Activated gamma-delta T cell treated with Interleukin-2 at 50 U/mL for 16 hours (primary cell): ENCODE measurements around the gene MTCH2.

Experiments
- DNase-seq: peaks from one replicate; pipeline ENCODE4 v3.0.0-alpha.2; 2020

The MTCH2 gene

DNA sequence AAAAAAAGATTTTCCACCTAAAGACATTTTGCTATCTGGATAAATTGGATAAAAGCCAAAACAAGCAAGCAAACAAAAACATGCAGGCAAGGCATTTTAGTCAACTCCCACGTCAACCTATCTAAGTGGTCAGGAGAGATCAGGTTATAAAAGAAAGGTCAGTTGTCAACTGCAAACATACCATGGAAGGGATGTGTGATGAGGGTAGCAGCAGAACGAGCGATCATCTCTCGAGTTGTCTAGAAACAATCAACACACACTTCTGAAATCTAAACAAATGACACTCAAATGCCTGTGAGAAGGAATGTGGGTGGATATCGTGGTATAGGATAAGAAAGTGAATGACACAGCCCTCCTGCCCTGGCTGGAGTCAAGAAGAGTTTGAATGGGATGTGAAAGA, 10.9 kb downstream of the MTCH2 start:
- no peak for DNase-seq

GRCh38 chr11:47628026-47628425, 14.3 kb downstream of the MTCH2 start:
- DNase-seq = no peak

DNA sequence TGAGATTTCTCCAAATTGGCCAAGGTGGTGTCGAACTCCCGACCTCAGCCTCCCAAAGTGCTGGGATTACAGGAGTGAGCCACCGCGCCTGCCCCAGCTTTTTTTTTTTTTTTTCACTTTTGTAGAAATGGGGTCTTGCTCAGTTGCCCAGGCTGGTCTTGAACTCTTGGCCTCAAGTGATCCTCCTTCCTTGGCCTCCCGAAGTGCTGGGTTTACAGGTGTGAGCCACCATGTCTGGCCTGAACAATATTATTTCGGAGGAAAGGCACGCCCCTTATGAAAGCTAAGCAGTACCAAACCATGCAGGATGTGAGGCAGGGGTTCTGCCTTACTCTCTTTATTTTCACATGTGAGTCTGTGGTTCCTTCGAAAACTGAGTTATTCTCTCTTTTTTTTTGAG, 16.1 kb downstream of the MTCH2 start:
- DNase-seq = no peak

DNA sequence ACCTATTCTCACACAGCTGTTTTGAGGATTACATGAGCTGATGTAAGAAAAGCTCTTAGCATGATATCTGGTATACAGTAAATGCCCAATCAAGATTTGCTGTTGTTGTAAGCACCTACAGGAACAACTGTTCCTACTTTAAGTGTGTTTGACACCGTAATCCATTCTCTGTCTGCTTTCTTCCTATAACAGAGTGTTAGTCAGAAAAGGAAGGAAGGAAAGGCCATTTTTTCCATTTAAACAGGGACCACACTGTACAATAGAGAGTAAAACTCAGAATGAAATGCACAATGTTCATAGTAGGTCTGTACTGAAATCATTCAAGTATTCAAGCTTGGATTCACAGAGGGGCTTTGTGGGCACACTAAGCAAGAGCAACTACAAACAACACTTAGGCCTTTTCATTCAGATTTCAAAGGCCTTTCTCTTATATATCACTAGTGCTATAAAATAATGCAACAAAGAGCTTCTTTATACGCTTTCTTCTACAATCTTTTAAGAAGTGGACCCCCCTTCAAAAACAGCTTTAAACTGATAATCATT, 21.5 kb downstream of the MTCH2 start:
- DNase-seq = no peak

DNA sequence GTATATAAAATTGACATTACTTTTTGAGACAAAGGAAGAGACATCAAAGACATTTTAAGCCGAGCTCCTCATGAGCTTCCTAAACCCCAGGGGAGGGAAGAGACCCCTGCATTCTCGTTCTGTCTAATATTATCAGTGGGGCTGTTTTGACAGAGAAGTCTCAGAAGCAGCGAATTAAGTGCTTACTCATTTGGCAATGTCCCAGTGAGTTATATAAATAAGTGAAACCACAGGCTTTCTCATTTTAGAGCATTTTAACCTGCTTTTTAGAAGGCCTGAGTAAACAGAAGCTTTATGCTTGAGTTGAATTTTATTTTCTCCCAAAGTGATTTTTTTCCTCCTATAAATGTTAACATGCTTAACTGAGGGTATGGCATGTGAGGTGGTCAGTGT, 24.9 kb downstream of the MTCH2 start:
- DNase-seq = no peak

- no peak for DNase-seq
Measured at GRCh38 chr11:47616726-47617416, 25.5 kb downstream of the MTCH2 start.

GRCh38 chr11:47615249-47615648, 27.1 kb downstream of the MTCH2 start:
- DNase-seq = no peak

DNA sequence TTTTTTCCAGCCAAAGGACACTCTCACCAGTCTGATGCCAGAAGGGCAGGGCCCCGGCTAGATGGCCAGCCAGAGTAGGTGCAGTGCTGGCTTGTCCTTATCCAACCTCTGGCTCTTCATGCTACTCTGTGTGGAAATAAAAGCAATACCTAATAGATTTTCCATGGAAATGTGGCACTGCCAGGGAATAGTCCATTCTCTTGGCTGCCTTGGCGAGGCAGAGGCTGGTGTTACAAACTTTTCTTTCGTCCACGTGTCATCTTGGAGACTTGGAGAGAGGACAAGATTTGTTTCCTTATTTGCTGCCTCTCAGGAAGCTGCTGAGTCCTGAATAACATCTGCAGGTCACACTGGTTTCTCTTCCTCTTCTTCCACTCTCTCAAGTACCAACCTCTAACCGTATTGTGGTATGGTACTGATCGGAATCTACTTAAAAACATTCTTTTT, 31.0 kb downstream of the MTCH2 start:
- no peak for DNase-seq

- no peak for DNase-seq
Measured at GRCh38 chr11:47609675-47610074, 32.7 kb downstream of the MTCH2 start.

DNA sequence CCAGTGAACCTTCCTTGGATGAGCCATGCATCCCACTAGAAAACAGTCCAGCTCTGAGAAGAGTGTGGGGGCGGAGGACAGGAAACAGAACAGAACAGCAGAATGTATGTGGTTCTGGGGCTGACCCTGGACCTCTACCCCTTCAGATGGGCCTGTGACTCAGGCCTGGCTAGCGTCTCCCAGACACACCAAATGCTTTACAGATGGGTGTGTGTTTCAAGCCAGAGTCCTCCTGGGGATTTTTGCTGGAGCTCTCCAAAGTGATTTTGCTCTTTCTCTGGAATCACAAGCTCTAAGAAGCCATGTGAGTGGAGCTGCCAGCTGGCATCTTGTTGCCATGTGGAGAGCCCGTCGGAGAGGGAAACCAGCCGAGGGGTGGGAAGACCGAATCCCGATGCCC, 35.0 kb downstream of the MTCH2 start:
- DNase-seq = no peak

DNA sequence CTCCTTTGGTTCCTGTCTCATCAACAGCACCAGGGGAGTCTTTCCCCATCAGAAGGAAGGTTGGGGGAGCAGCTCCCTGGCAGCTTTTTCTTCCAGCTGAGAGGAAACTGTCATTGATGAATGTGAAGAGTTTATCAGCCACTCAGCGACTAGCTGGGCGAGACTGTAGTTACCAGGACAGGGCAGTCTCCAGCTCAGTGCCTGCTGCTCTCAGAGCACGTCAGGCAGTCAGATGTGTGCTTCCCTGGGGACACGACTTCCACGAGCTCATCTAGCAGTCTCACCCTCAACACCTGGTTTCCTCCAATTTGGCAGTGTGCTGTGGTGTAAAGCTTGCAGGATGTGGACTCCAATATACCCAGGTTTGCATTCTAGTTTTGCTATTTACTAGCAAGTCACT, 35.6 kb downstream of the MTCH2 start:
- DNase-seq = no peak

GRCh38 chr11:47605921-47606320, 36.4 kb downstream of the MTCH2 start:
- no peak for DNase-seq

GRCh38 chr11:47603295-47603694, 39.1 kb downstream of the MTCH2 start:
- no peak for DNase-seq

DNA sequence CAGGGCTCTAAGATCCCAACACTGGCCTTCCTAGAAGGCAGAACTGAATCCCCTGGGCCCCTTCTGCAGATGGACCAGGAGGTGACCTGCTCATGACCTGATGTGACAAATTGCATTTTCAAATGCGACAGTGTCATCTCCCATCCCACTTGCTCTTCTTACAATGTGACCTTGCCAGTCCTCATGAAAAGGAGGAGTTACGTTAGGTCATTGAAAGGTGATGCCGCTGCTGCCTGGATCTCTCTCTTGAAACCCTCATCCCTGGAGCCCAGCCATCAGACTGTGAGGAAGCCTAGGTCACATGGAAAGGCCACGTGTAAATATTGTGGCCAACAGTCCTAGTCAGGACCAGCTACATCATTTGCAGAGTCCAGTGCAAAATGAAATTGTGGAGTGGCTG, 42.5 kb downstream of the MTCH2 start:
- DNase-seq = no peak

DNA sequence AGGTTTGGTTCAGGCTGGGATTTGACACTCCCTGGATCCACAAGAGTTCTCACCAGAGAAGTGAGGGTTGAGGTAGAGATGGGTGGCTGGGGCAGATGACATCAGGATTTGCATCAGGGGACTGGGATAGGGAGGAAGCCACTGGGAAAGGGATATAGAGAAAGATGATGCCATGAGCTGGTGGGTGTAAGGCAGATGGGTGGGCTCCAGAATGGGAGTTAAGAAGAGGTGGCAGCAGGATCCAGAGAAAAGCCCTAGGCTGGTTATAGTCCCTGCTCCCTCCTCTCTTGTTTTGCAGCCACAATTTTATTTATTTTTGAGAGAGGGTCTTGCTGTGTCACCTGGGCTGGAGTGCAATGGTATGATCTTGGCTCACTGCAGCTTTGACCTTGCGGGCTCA, 46.4 kb downstream of the MTCH2 start:
- DNase-seq = no peak

DNA sequence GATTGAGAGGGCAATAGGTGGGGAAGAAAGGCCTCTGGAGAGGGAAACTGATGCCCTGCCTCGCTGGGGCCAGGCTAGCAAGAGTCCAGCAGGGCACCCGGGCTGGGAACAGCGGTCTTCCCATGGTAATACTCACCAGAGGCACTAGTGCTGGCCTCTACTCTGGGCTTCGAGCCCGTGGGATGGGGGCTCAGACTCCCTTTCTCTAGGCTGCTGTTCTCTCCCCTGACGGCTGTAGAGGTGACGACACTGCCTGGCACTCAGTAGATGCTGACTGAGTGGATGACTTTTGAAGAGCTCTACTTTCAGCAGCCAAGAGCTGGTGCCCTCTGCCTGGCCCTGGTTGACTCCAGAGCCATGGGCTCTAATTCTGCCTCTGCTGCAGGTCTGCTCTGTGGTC, 47.3 kb downstream of the MTCH2 start:
- DNase-seq = no peak

DNA sequence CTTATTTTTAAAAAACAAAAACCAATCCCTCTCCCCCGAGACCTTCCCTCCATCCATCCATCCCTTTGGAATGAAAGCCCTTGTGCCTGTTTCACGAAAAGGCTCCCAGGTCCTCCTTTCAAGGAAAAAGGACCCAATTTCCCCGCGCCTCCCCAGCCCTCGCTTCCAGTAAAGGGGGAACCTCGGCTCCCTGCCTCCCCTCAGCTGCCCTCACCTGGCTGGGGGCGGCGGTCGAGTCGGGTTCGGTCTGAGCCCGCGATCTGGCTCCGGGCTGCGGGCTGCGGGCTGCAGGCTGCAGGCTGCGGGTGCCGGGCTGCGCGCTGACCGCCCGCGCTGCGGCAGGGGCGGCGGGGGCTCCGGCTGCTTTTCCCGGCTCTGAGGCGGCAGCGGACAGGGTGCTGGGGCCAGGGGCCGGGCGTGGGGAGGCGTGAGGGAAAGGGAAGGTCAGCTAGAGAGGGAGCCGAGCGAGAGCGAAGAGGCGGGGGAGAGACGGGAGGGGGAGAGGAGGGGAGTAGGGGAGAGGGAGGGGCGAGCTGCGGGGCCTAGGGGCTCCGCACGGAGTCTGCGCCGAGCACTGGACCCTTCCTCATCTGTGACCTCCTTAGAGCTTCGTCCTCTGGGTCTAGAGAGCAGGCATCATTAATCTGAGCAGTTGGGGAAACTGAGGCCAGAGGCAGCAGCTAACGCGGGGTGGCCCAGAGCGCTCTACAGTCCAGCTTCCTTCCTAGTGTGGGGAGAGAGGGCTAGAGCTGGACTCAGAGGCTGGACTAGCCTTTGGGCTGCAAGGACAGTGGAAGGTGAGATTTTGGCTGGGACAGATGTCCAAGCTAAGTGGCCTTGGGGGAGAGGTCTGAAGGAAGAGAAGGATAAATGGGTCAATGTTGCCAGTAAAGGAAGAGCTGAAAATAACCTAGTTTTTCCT, 48.2 kb downstream of the MTCH2 start, which contains the start of gene C1QTNF4:
Gene C1QTNF4, minus strand, starts transcription at position 478 of the 922 bp plus-strand sequence. CDS start 3,601 bp downstream, outside the sequence.
- DNase-seq = no peak

DNA sequence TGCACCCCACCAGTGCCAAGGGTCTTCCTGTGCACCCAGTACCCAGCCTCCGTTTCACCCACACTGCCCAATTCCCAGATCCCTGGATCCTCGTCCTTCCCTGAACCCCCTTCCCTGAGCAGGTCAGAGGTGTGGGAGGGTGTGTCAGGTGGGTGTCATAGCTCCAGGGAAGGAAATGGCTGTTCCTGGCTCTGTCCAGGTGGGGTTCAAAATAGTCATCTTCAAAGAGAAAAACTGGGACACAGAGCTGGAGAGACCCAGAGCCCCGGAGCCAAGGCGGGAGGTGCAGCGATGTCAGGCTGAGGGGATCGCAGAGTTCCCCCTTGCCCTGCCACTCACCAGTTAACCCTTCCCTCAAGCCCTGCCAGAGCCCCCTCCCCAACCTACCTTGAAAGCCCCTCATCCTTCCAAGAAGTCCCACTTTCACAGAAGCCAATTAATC, 48.8 kb downstream of the MTCH2 start:
- no peak for DNase-seq

DNA sequence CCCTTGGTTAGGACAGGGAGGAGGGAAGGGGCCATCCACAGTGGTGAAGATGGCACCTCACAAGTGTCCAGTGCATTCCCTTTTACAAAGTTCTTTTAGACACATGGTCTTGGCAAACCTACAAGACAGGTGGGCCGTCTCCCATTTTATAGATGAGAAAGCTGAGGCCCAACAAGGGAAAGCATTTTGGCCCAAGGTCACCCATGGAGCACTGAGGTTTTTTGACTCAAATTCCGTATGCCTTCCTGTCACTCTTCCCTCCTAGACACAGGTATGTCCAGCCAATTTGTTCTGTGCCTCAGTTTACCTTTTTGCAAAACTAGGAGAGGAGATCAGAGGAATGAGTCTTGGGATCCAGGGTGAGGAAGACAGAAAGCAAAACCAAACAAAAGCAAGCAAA, 49.4 kb downstream of the MTCH2 start:
- DNase-seq = no peak

- no peak for DNase-seq
Measured at GRCh38 chr11:47592251-47592650, 50.1 kb downstream of the MTCH2 start.

GRCh38 chr11:47591764-47592163, 50.6 kb downstream of the MTCH2 start:
- no peak for DNase-seq

GRCh38 chr11:47589977-47590861, 52.1 kb downstream of the MTCH2 start:
- DNase-seq = no peak

DNA sequence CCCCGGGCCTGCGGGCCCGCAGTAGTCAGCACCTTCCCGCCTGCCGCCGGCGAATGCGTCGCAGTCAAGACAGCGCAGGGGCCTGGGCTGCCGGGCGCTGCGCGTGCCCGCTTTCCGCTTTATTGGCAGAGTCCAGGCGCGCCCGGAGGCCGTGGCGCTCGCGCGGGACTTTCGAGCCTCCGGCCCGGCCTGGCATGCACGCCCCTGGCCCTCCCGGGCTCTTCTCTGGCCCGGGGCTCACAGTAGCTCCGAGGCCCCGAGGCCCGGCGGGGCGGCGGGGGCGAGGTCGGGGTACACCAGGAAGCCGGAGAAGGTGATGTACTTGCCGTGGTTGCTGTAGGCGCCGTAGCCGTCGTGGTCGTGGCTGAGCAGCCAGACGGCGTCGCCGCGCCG, 52.8 kb downstream of the MTCH2 start:
- no peak for DNase-seq
